CD1c-positive myeloid dendritic cell (primary cell): ENCODE data around the gene HLA-F.

Experiments
- DNase-seq: peaks from one replicate; pipeline ENCODE4 v3.0.0-alpha.2; 2016; ENCODE audit errors: extremely low spot score

Gene HLA-F

DNA sequence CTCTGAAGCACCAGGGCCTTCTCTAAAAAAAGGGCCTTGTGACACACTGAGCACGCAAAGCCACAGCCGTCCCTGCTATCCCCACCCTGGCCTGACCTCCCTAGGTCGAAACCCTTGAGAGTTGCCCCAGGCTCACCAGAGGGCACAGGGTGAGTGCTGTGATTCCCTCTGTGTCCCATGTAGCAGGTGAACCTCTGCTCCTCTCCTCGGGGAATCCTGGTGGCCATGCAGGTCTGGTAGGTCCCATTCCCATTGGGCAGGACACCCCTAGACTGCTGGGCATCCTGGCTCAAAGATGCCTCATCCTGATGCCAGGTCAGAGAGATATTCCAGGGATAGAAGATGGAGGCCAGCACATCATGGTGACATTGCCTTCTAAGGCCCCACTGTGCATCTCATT is 20.9 kb downstream of the HLA-F start:
- no peak for DNase-seq

DNA sequence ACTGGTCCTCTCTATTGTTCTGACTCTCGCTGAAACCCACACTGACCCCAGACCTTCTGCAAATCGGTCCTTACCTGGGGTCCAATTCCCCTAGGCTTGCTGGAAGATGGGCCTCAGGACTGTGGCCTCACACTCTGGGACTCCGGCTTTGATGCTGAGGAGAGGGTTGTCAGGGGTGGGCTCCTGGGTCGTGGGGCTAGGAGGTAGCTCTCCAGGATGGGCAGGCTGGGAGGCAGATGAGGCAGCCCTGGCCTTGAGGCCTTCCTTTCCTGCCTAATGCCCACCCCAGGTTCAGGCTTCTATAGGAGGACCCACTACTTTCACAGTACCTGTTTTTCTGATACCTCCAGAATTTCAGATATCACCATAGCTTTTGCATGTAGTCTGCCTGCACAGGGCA is 21.4 kb downstream of the HLA-F start:
- DNase-seq, result no peak

DNA sequence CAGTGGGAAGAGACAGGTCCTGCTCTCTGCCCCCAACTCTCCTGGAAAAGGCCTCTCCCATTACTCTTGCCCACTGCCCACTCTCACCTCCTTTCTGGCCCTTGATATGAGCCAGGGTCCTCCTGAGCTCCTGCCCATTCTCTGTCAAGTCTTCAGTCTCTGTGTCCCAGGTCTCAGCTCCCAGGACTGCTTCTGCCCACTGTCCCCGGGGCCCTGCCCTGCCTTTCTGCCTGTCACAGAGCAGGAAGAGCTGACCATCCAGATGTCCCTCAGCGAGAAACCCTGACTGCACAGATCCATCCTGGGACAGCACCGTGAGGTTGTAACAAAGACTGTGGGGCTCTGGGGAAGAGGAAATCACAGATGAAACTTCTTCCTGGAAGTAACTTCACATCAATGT is 22.2 kb downstream of the HLA-F start:
- no peak for DNase-seq

DNA sequence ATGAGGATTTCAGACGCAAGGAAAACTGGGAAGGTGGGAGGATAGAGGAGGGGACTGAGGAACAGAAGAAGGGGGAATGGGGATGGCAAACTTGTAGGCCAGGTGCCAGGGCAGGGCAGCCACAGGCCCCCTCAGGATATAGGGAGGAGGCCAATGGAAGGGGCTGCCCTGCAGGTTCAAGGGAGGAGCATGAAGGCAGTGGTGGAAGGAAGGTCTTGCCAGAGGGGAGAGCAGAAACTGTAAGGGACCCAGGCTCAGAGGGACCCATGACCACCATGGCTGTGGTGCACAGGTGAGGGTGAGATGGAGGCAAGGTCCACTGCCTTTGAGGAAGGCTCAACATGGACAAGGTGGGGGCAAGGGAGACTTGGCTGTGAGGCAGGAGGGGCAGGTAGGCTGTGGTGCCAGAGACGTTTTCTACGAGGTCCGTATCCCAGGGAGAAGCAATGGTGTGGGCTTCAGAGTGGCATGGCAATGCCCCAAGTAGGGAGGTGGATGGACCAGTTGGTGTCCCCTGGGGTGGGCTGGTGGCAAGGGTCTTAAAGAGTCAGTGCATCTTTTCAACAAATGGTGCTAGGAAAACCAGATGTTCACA is 22.7 kb downstream of the HLA-F start:
- DNase-seq, result no peak

DNA sequence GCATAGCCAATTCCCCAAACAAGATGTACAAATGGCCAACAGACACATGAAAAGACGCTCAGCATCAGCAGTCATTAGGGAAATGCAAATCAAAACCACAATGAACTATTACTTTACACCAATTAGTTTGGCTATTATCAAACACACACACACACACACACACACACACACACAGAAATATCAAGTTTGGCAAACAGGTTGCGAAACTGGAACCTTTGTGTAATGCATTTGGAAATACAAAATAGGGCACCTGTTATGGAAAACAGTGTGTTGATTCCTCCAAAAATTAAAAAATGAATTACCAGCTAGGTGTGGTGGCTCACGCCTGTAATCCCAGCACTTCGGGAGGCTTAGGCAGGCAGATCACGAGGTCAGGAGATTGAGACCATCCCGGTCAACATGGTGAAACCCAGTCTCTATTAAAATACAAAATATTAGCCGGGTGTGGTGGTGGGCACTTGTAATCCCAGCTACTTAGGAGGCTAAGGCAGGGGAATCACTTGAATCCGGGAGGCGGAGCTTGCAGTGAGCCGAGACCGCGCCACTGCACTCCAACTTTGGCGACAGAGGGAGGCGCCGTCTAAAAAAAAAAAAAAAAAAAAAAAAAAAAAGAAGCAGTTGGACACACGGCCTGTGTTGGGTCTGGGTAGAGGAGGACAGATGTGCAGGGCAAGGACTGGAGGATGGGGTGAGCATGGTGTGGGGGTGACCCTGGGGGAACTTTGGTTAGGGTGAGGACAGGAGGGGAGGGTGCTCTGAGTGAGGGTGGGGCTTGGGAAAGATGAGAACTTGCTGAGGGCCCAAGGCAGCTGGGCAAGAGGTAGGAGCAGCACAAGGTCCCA is 23.8 kb downstream of the HLA-F start:
- DNase-seq, result no peak

DNA sequence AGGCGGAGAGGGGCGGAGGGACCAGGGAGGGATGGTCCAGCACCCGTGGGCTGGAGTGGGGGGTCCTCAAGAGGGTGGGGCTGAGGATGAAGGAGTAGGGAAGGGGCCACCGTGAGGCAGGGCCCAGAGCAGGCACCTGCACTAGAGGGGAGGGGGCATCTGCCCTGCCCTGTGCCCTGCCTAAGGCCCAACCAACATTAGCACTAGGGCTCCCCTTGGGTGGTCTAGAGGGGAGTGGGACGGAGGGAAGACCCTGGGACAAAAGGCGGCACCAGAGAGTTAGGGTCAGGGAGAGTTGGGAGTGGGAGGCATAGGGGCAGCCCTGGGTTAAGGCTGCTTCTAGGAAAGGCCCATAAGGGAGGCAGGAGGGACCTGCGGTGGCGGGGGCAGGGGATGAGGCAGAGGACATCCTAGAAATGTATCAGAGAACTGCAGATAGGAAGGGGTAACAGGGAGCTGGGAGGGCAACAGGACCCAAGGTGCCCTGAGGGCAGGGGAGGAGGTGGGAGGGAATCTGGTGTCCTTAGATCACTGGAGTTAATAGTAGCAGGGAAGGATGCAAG is 24.5 kb downstream of the HLA-F start:
- no peak for DNase-seq

DNA sequence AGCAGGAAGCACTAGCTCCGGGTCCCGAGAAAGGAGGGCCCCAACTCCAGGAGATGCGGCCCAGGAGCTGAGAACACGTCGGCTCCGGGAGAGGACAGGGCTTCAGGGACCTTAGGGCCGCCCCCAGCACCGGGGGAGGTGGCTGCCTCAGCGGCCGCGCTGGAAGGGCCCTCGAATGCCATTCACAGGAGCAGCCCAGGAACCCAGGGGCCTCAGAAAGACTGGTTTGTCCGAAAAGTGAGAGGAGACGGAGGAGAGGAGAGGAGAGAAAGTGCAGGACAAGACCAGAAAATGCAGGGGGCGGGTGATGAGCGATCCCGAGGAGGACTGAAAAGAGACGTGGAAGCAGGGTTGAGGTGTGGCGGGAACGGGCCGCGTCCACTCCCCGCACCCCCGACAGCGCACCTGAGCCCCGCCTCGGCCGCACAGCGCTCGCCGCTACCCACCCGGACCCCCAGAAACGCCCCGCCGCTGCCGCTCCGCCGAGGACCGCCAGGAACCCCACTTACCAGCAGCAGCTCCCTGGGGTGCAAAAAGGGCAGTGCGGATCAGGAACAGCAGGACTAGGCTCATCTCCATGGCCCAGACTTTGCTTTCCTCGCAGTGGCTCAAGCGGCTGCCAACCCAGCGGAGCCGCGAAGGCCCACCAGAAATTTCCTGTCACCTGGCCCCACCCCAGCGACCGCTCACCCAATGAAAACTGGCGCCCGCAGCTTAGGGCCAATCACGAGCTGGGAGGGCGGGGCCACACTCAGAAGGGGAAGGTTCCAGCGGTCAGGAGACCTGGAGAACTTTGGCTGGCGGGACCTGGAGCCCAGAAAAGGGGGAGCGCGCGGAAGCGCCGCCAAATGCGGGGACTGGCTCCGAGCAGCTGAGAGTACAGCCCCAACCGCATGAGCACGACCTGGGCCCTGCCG is 25.4 kb downstream of the HLA-F start:
- DNase-seq, result peak; percentile 94

DNA sequence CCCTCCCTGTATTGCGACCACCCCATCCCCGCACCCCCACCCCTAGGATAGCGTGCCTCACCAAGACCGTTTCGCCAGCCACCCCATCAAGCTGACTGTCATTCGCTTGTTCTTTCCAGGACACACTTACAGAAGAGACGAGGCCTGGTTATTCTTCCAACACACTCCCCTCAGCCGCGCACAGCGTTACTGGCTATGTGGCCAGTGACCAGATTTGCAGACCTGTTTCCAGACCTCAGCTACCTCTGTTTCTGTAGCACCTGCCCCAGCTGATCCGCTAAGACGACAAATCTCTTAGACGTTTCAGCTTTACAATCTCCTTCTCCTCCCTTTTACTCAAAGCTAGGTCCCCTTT is 26.1 kb downstream of the HLA-F start:
- DNase-seq, result no peak

DNA sequence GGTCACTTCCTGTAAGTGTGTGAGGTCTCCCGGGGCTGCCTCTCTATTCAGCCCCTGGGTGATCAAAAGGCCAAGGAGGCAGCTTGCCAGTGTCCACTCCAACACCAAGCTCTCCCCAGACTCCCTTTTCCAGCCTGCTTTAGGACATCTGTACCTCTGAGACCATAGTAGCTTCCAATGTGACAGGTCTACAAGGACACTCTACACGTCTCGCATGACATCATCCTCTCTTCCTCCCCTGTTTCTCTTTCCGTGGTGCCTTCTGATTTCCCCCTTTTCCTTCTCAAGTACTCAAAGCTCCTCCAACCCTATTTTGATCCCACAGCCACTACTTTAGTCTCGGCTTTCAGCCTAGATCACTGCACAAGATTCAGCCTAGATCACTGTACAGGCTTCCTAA is 26.4 kb downstream of the HLA-F start:
- DNase-seq, result no peak

DNA sequence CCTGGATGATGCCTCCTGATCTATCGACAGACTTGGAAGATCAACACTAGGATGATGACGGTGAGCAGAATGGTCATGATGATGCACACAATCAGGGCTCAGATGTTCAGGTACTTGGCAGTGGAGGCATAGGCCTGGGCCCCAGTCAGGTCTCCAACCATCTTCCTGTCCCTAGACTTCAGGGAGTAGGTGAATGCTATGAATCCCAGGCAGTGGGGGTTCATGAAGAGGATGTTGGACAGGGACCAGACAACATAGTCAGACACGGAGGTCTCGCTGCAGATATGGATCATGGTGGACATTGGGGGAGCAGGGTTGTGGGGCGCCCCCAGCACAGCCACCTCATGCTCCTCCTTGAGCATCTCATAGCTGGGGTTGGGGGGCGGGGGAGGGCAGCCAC is 27.5 kb downstream of the HLA-F start:
- DNase-seq, result no peak

DNA sequence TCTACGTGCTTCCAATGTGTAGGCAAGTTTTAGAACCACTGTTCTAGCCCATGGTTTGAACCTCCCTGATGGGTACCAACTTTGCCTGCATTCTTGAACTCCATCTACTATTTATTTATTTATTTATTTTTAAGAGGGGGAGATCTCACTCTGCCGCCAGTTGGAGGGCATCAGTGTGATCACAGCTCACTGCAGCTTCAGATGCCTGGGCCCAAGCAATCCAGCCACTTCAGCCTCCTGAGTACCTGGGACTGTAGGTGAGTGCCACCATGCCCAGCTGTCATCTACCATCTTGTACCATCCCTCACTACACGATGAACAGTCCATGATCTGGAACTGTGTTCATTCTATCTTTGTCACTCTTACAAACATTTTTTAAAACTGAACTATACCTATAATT is 28.2 kb downstream of the HLA-F start:
- DNase-seq, result no peak

DNA sequence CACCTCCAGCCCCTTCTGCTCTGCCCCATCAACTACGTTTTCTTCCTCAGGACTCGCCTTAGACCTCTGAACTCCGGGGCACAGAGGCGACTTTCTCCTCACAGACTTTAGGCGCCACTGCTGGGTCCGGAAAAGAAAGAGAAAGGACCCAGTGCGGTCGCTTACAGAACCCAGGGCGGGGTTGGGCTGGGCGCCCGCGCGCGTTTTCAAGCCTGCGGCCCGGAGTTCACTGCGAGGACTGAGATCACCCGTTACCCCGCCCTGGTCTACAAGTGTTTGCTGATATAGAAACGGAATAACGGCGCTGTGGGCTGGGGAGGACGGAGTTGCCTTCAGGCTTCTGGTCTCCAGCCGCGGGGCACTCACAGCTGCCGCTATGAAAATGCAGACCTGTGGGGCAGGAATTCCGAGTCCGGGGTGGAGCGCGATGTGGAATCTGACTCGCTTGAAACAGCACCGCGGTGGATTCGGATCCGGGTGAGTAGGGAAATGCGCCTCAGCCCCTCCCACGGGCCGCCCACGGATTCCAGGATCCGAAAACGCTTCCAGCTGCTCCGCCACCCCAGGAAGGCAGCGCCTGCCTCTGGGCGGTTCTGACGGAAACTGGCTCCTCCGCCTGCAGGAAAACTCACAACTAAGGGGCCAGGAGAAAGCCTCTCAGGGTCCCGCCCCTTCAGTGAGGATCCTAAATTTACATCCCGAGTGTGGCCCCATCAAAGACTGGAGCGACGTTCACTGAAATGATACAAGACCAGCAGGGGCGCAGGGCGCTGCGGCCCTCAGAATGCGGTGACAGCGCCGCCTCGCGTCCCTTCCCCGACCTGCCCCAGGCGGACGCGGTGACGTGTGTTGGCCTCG is 29.4 kb downstream of the HLA-F start:
- peak; percentile 94 for DNase-seq

DNA sequence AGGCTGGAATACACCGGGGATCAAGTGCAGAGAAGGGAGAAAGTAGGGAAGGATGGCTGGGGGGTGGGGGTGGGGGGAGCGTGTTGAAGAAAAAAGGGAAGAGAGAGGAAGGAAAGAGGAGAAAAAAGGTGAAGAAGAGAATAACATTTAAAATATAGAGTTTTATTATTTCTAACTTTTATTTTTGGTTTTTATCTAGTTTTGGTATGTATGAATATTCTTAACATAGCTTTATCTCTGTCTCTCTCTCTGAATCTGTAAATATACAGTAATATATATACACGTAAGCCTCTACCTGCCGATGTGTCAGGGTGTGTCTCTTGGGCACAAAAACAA is 30.0 kb downstream of the HLA-F start:
- no peak for DNase-seq

DNA sequence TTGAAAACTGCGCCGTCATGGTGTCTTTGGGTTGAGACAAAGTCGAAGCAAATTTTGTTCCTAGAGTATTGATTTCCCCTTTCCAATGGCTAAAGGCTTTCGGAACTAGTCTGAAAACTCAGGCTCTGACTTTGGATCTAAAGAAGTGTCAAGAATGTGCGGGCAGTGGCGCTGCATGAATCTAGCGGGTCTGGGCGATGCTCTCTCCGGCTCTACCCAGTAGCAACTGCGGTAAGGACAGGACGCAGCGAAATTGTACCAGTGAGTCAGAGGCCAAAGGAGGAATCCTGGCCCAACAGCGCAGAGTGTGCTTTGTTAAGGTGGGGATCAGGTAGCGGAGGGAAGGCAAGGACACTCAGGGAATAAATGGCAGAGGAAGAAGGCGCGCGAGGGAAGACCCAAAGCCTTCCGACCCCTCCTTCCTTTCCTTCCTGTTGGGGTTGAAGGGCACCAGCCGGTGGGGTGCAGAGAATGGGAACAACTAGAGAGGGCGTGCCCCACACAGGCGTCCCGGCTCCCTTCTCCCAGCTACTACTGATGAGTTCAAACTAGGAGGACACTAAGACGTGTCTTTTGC is 32.1 kb downstream of the HLA-F start:
- no peak for DNase-seq

DNA sequence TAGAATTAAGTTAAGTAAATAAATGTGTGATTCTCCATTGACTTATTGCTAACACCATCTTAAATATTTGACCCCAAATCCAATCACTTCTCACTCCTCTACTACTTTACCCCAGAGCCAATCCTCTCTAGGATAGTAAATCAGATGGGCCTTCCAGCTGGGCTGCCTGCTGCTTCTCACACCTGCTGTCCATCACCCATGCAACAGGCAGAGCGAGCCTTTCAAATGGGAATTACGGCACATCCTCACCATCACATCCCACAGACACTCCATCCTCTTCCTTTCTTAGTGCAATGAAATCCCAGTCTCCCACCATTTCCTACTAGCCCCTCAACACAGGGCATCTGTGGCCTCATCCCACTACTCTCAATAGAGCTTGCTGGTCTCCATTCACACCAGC is 34.0 kb downstream of the HLA-F start:
- no peak for DNase-seq

DNA sequence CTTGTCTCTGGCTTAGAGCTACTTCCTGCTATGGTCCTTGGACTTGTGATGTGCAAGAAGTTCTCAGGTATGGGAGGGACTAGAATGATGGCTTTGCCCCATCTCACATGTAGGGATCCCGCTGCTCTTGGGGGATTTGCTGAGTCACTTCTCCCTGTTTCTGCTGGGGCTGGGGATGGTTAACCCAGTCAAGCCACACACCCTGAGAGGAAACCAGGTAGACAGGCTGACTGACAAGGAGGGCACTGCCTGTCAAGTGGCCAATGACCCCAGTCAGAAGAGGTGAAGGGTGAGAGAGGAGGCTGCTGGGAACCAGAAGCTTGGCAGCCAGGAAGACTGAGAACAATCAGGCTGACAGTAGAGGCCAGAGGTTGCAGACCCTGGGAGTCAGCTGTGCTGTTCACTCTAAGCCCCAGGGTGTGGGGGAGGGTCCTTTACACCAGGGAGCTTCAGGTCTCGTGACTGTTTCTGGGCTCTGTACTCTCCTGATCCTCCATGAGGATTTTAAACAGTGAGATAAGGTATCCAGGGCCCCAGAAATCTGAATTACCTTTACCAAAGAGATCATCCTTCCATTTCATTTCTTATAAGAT is 34.6 kb downstream of the HLA-F start:
- DNase-seq, result no peak

DNA sequence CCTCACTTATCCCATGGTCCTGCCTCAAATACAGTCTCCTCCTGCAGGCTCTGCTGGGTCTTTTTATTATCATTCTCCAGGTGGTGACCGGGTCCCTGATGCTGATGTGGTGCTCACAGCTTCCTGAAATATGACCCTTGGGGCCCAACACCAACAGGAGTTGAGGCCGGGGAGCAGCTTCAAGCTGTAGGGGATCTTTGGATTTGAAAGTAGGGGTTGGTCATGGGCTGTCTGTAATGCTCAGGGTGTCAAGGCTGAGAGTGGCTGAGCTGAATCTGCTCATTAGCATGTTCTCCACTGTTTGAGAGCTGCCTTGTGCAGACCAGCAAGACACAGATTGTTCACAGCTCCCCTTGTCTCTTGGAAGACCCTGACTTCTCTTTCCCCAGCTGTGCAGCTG is 35.5 kb downstream of the HLA-F start:
- DNase-seq, result no peak

DNA sequence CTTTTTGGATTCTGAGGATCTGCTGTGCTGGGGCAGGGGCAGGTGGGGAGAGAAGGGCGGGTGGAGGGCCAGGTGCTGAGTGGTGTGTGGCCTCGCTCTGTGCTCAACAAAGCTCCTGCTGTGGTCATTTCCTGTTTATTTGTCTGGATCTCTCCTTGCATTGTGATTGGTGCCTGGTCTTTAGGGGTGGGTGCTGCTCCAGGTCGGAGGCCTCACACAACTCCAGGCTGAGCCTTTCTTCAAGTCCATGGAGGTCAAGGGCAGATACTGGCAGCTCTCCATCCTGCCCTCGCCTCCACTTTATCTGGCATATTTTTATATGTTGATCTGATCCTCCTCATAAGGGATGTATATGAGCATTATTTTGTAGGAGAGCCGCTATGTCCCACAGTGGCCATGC is 36.2 kb downstream of the HLA-F start:
- no peak for DNase-seq

DNA sequence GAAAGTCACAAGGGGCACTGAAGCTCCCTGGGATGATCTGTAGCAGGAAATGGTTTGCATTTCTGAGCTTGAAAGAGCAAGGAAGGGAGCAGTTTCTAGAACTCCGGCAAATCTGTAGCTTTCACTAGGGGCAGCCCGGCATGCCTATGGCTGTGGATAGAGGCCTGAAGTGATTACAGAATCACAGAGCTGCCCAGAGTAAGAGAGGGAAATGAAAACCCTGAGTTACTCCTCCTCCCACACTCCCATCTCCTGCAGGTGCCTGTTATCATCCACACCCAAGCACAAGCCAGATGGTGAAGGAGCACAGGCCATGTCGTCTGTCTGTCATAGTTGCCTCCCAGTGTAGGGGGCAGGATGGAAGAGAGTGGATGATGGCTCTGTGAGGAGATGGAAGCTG is 37.1 kb downstream of the HLA-F start:
- no peak for DNase-seq

DNA sequence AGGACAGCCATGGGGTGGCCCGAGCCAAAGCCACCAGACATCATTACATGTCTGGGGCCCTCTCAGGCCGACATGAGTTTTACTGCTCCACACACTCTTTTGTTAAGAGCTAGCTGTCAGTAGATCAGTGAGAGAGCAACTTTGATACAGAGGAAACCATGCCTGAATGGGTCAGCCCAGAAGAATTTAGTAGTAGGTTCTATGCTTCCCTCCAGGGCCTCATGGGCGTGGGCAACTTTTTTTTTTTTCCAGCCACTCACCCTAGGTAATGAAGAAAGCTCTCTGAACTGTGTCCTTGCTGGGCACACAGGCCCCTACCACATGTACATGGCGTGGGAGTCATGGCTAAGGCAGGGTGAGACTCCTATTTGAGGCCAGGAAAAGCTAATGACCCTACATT is 38.8 kb downstream of the HLA-F start:
- DNase-seq, result no peak

DNA sequence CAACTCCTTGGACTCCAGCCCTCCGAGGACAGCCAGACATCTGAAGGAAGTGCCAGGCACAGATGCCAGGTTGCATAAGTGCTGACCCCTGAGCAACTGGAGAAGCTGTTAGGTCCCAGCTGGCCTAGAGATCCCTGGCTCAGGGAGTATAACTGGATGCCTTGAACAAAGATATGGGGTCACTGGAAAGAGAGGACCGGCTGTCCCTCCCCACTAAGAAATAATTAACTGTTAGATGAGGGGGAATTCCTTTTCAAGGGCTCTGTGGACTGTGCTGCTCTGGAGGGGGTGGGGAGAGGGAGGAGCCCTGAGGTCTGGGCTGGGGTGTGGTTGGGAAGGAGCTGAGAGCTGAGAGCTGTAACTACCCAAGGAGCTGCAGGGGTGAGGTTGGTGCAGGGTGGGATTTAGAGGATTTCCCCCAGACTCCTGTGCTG is 39.6 kb downstream of the HLA-F start:
- DNase-seq, result no peak
